ENCODE data around the gene HOXC9.

DNA sequence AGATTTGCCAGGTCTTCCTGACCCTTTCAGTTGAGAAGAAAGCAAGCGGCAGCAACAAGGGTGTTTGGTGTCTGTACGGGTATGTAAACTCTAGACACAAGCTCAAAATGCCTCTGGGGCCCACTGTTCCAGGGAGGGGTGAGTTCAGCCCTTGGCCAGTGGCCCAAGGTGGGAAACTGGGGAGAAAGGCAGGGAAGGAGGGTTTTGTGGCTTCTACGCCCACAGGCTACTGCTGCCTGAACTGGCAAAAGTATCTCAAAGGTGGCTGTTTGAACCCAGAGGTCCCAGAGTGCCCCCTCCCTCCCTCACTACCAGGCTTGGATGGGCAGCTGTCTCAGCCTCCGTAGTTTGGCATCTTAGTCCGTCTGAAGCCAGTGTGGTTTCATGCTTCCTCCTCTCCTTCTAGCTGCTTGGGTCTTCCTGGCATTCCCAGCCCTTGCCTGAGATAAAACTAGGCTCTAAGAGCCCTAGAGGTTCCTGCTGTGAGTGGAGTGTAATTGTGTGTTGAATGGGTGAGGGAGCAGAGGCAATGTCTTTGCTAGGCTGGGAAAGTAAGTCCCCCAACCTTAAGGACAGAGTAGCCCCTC, 38.4 kb downstream of the HOXC9 start:
- TF ChIP-seq, protein P1, sequence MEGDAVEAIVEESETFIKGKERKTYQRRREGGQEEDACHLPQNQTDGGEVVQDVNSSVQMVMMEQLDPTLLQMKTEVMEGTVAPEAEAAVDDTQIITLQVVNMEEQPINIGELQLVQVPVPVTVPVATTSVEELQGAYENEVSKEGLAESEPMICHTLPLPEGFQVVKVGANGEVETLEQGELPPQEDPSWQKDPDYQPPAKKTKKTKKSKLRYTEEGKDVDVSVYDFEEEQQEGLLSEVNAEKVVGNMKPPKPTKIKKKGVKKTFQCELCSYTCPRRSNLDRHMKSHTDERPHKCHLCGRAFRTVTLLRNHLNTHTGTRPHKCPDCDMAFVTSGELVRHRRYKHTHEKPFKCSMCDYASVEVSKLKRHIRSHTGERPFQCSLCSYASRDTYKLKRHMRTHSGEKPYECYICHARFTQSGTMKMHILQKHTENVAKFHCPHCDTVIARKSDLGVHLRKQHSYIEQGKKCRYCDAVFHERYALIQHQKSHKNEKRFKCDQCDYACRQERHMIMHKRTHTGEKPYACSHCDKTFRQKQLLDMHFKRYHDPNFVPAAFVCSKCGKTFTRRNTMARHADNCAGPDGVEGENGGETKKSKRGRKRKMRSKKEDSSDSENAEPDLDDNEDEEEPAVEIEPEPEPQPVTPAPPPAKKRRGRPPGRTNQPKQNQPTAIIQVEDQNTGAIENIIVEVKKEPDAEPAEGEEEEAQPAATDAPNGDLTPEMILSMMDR (IDR thresholded peaks at IDR 0.05), result no peak
- TF ChIP-seq POLR2A (IDR thresholded peaks at IDR 0.05), result no peak
